Esophagus (tissue), 2 donors: ENCODE data around the gene ACOT7. TPM values are rescaled to one million over a fixed set of nuclear protein-coding genes. Genes with fewer than 3 reads are reported as not detected.

ENCODE experiments used
- H3K27ac ChIP-seq, 2 donors: one replicate each; pipeline ENCODE4 v1.5.1; 2013; ENCODE audit warnings: low read depth in 2 of 2, mild to moderate bottlenecking in 2 of 2, inconsistent platforms in 1 of 2, low read length in 1 of 2, moderate library complexity in 1 of 2
- H3K27me3 ChIP-seq, 2 donors: one replicate each; pipeline ENCODE4 v1.6.1; 2013; ENCODE audit warnings: low read length in 2 of 2, control low read depth in 1 of 2, mild to moderate bottlenecking in 1 of 2; ENCODE audit not compliant: insufficient read depth in 2 of 2, control insufficient read depth in 1 of 2
- H3K36me3 ChIP-seq, 2 donors: one replicate each; pipeline ENCODE4 v1.6.1; 2013; ENCODE audit warnings: low read length in 1 of 2; ENCODE audit not compliant: control insufficient read depth in 2 of 2, insufficient read depth in 2 of 2
- H3K4me1 ChIP-seq, 2 donors: one replicate each; pipeline ENCODE4 v1.6.1; 2013; ENCODE audit warnings: low read length in 1 of 2; ENCODE audit not compliant: control insufficient read depth in 2 of 2, insufficient read depth in 2 of 2
- H3K4me3 ChIP-seq, 2 donors: one replicate each; pipeline ENCODE4 v1.5.1; 2013; ENCODE audit warnings: low read length in 2 of 2, mild to moderate bottlenecking in 2 of 2, low read depth in 1 of 2, moderate library complexity in 1 of 2
- H3K9me3 ChIP-seq, 2 donors: one replicate each; pipeline ENCODE4 v1.6.1; 2013; ENCODE audit warnings: mild to moderate bottlenecking in 2 of 2, low read depth in 1 of 2, low read length in 1 of 2, moderate library complexity in 1 of 2; ENCODE audit not compliant: control insufficient read depth in 2 of 2, insufficient read depth in 1 of 2
- WGBS, 2 donors: extraction: QIAGEN DNeasy Blood & Tissue Kit; methylation state at CpG; one replicate each; pipeline ENCODE4 v1.1.7; 2013; 5-methylcytosine and 5-hydroxymethylcytosine counted together
- polyA plus RNA-seq, 2 donors: library from polyadenylated mRNA; stranded (reverse); fragments of 200-250 nt; gene quantifications; one replicate each; pipeline ENCODE4 v1.2.3, GENCODE V29; 2013
- donor health status: healthy with polysubstance abuse.
- donor health status: Bipolar disorder and iron deficiency.

The ACOT7 gene
- polyA plus RNA-seq, 2 donors = 12.3 to 39.7 TPM

- no peak overlapping the region for H3K27ac ChIP-seq
- no peak overlapping the region for H3K4me3 ChIP-seq
- no peaks in the 10 kb centered on the region for H3K36me3 ChIP-seq
- peaks cover 12 to 16% of the 10 kb centered on the region in 2 donors for H3K4me1 ChIP-seq
- H3K9me3 ChIP-seq = no peaks in the 10 kb centered on the region
- WGBS, 2 donors = 2 to 5% methylated on average over 47 to 49 of the region's 49 CpGs
- H3K27me3 ChIP-seq = peaks cover 7 to 35% of the 10 kb centered on the region in 2 donors
These were observed 147.6 kb downstream of the ACOT7 start for GRCh38 chr1:6245869-6246496.

GRCh38 chr1:6245086-6245868 lies 148.3 kb downstream of the ACOT7 start:
- Histone ChIP-seq H3K4me1 (peaks cover 12 to 16% of the 10 kb centered on the region in 2 donors), H3K27me3 (peaks cover 7 to 35% of the 10 kb centered on the region in 2 donors), H3K36me3 (no peaks in the 10 kb centered on the region), H3K9me3 (no peaks in the 10 kb centered on the region), H3K27ac (no peak overlapping the region), H3K4me3 (no peak overlapping the region)
- 2% methylated on average over 36 to 79 of the region's 79 CpGs for WGBS, 2 donors

- Histone ChIP-seq H3K36me3 (no peaks in the 10 kb centered on the region), H3K9me3 (no peaks in the 10 kb centered on the region), H3K4me1 (peaks cover 6 to 16% of the 10 kb centered on the region in 2 donors), H3K27me3 (peaks cover 7 to 35% of the 10 kb centered on the region in 2 donors), H3K27ac (no peak overlapping the region), H3K4me3 (no peak overlapping the region)
- WGBS, 2 donors = 4% methylated on average over 16 to 24 of the region's 24 CpGs
These were observed 149.0 kb downstream of the ACOT7 start for GRCh38 chr1:6244401-6245049.

GRCh38 chr1:6243993-6244392 lies 149.6 kb downstream of the ACOT7 start, which contains the start of gene HES3:
TSS of gene HES3 (plus strand) at chr1:6244179. CDS start at chr1:6244366, 187 bp downstream.
- H3K4me1 ChIP-seq = peaks cover 6 to 12% of the 10 kb centered on the region in 2 donors
- H3K27ac ChIP-seq = no peak within 1 kb of the TSS
- H3K4me3 ChIP-seq = no peak within 1 kb of the TSS
- peaks cover 7 to 35% of the 10 kb centered on the region in 2 donors for H3K27me3 ChIP-seq
- H3K36me3 ChIP-seq = no peaks in the 10 kb centered on the region
- H3K9me3 ChIP-seq = no peaks in the 10 kb centered on the region
- WGBS, 2 donors = 5 to 8% methylated on average over 15 to 16 of the region's 16 CpGs

- peaks cover 6 to 9% of the 10 kb centered on the region in 2 donors for H3K4me1 ChIP-seq
- H3K4me3 ChIP-seq = no peak overlapping the region
- H3K27me3 ChIP-seq = peaks cover 7 to 35% of the 10 kb centered on the region in 2 donors
- no peak overlapping the region for H3K27ac ChIP-seq
- H3K36me3 ChIP-seq = no peaks in the 10 kb centered on the region
- no peaks in the 10 kb centered on the region for H3K9me3 ChIP-seq
- 25 to 28% methylated on average over 20 of the region's 20 CpGs for WGBS, 2 donors
These were observed 150.3 kb downstream of the ACOT7 start for GRCh38 chr1:6243053-6243834.

GRCh38 chr1:6241887-6242740 lies 151.5 kb downstream of the ACOT7 start:
- 1 to 2% methylated on average over 76 to 99 of the region's 99 CpGs for WGBS, 2 donors
- H3K4me3 ChIP-seq = peak overlapping the region in 1 of 2 donors; percentile 17
- peaks cover 7 to 35% of the 10 kb centered on the region in 2 donors for H3K27me3 ChIP-seq

GRCh38 chr1:6241107-6241886 lies 152.3 kb downstream of the ACOT7 start:
- no peak overlapping the region for H3K27ac ChIP-seq
- no peaks in the 10 kb centered on the region for H3K36me3 ChIP-seq
- WGBS, 2 donors = 32 to 33% methylated on average over 33 of the region's 33 CpGs
- H3K4me1 ChIP-seq = peaks cover 6 to 9% of the 10 kb centered on the region in 2 donors
- H3K27me3 ChIP-seq = peaks cover 7 to 35% of the 10 kb centered on the region in 2 donors
- no peak overlapping the region for H3K4me3 ChIP-seq
- H3K9me3 ChIP-seq = no peaks in the 10 kb centered on the region

More at GRCh38 chr1:6241887-6242740, 151.5 kb downstream of the ACOT7 start:
- H3K27ac ChIP-seq = no peak overlapping the region
- no peaks in the 10 kb centered on the region for H3K9me3 ChIP-seq
- H3K4me1 ChIP-seq = peaks cover 6 to 9% of the 10 kb centered on the region in 2 donors
- no peaks in the 10 kb centered on the region for H3K36me3 ChIP-seq
